Esophagus muscularis mucosa (tissue), 4 donors: Measurements from ENCODE around the gene MTHFD2L.

Experiments used
- CTCF ChIP-seq, 3 experiments: fragments of 200-600 bp in 2 of 3; fragments of 450-650 bp in 1 of 3; sonication (generic) in 2 of 3; IDR thresholded peaks; one replicate each; pipeline ENCODE4 v1.5.1; 2017 to 2019; ENCODE audit warnings: antibody characterized with exemption in 3 of 3, mild to moderate bottlenecking in 2 of 3, moderate library complexity in 1 of 3
- EP300 ChIP-seq: sonication (generic); formaldehyde crosslinking; IDR thresholded peaks from one replicate; pipeline ENCODE4 v1.6.1; 2017; ENCODE audit warnings: antibody characterized with exemption
- POLR2A ChIP-seq: fragments of 450-650 bp; IDR thresholded peaks from one replicate; pipeline ENCODE4 v1.6.1; 2017; ENCODE audit warnings: antibody characterized with exemption, moderate library complexity, mild to moderate bottlenecking, low read depth
- POLR2AphosphoS5 ChIP-seq, 2 donors: sonication (generic); formaldehyde crosslinking; IDR thresholded peaks; one replicate each; pipeline ENCODE4 v1.6.1; 2017; ENCODE audit warnings: antibody characterized with exemption in 2 of 2

GRCh38 chr4:74297539-74297938 lies 139.6 kb downstream of the MTHFD2L start:
- TF ChIP-seq POLR2A (no peak), POLR2AphosphoS5 (IDR thresholded peaks at IDR 0.05) (no peak), CTCF (IDR thresholded peaks at IDR 0.05) (no peak), EP300 (no peak)
